HG02973 (cell line): ENCODE measurements around the gene MBTD1.
A peak's percentile ranks its signal among the peaks of the same experiment; 100 is the strongest.
"Not testable (repeated sequence)": the region's sequence is repeated elsewhere in the genome, so short reads cannot be mapped to it uniquely, and the experiment has no call there.

ENCODE experiments used
- ATAC-seq: cut with Tn5 transposase; IDR thresholded peaks from one replicate; pipeline ENCODE4 v1.9.1; 2021; ENCODE audit warnings: moderate library complexity; ENCODE audit not compliant: unreplicated experiment

MBTD1 gene

GRCh38 chr17:51256101-51256500 is 3.7 kb downstream of the MBTD1 start:
- ATAC-seq = no peak

GRCh38 chr17:51255673-51256072 is 4.2 kb downstream of the MBTD1 start:
- ATAC-seq = no peak

GRCh38 chr17:51251010-51251409 is 8.8 kb downstream of the MBTD1 start:
- ATAC-seq = no peak

- ATAC-seq = no peak
Observed at GRCh38 chr17:51250314-51250840, 9.5 kb downstream of the MBTD1 start.

GRCh38 chr17:51245535-51245934 is 14.3 kb downstream of the MBTD1 start:
- ATAC-seq = no peak

GRCh38 chr17:51244041-51244440 is 15.8 kb downstream of the MBTD1 start:
- no peak for ATAC-seq

- ATAC-seq = no peak
Observed at GRCh38 chr17:51240275-51240674, 19.6 kb downstream of the MBTD1 start.

- peak; percentile 72 for ATAC-seq
Observed at GRCh38 chr17:51238255-51238887, 21.5 kb downstream of the MBTD1 start.

GRCh38 chr17:51234162-51234561 is 25.7 kb downstream of the MBTD1 start:
- no peak for ATAC-seq

GRCh38 chr17:51231999-51232398 is 27.9 kb downstream of the MBTD1 start:
- no peak for ATAC-seq

- ATAC-seq = no peak
Observed at GRCh38 chr17:51230306-51230705, 29.5 kb downstream of the MBTD1 start.

GRCh38 chr17:51229889-51230288 is 30.0 kb downstream of the MBTD1 start:
- no peak for ATAC-seq

GRCh38 chr17:51228161-51228560 is 31.7 kb downstream of the MBTD1 start:
- ATAC-seq = no peak

- not testable (repeated sequence) for ATAC-seq
Observed at GRCh38 chr17:51225523-51225922, 34.3 kb downstream of the MBTD1 start.

GRCh38 chr17:51224402-51225262 is 35.2 kb downstream of the MBTD1 start:
- ATAC-seq = no peak

- no peak for ATAC-seq
Observed at GRCh38 chr17:51221322-51221721, 38.5 kb downstream of the MBTD1 start.

GRCh38 chr17:51217946-51218345 is 41.9 kb downstream of the MBTD1 start:
- ATAC-seq = no peak

GRCh38 chr17:51214920-51215319 is 44.9 kb downstream of the MBTD1 start:
- no peak for ATAC-seq

- no peak for ATAC-seq
Observed at GRCh38 chr17:51203838-51204237, 56.0 kb downstream of the MBTD1 start.

- ATAC-seq = no peak
Observed at GRCh38 chr17:51200846-51201245, 59.0 kb downstream of the MBTD1 start.

- no peak for ATAC-seq
Observed at GRCh38 chr17:51200295-51200694, 59.6 kb downstream of the MBTD1 start.

- no peak for ATAC-seq
Observed at GRCh38 chr17:51197754-51198153, 62.1 kb downstream of the MBTD1 start.
